Measurements from ENCODE around the gene ITSN1. TPM values are rescaled to one million over a fixed set of nuclear protein-coding genes. Genes with fewer than 3 reads are reported as not detected.

Gene ITSN1
- total and polyA plus RNA-seq, 2 of the 13 experiments (the other 11 are each of a cell fraction or from before 2014, with no cell fraction given), result 26.1 to 33.8 TPM

DNA sequence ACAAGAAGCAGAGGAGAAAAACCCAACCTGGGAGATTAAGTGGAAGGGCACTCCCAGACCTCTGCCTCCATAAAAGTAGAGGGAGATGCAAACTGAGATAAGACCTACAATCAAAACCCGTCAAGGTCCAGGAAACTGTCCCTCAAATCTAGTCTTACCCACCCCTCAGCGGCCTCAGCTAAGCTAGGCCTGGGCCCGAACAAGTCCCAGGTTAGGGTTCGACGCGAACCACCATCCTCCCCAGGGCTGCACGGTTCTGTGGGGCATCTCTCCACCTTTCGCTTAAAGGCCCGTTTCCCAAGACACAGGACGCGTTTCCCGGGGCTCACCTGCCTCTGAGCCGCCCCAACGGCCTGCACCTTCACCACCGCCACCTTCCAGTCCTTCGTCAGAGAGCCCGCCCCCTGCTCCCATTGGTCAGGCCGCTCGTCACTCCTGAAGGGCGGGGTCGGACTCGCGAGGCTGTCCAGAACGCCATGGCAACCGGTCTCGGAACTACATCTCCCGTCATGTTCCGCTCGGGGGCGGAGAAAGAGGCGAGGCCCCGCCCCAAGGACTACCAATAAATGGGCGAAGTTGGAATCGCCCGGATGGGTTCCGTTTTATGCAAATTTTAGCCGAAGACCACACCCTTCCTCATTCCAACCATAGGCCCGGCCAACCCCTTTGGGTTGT lies 812 bp upstream of the ITSN1 start, which contains the start of gene CRYZL1 (continued):
- peak; percentile 57 for TF ChIP-seq ZMYM4 (CRISPR knock-in tag; IDR thresholded peaks at IDR 0.05)
- peak; percentile 42; the same call in 1 of the 2 replicates for TF ChIP-seq GATAD1 (CRISPR knock-in tag; IDR thresholded peaks at IDR 0.05)
- TF ChIP-seq ZNF678 (CRISPR knock-in tag; IDR thresholded peaks at IDR 0.05), result 0 out of 2 replicates have a peak, but pooled peaks have one; percentile 40
- TF ChIP-seq POGK (CRISPR knock-in tag; conservative IDR thresholded peaks at IDR 0.05), result peak; percentile 82
- peak; percentile 92; the same call in 2 of the 3 replicates for TF ChIP-seq MXI1 (IDR thresholded peaks at IDR 0.05; ENCODE audit: borderline replicate concordance, low read depth, low read length)
- no peak for TF ChIP-seq ZNF720 (CRISPR knock-in tag; IDR thresholded peaks at IDR 0.05)
- no peak for TF ChIP-seq MAZ (IDR thresholded peaks at IDR 0.05; ENCODE audit: borderline replicate concordance, low read depth, low read length)
- TF ChIP-seq MAZ (CRISPR knock-in tag; IDR thresholded peaks at IDR 0.05; ENCODE audit: low read depth), result 0 out of 2 replicates have a peak, but pooled peaks have one; percentile 11
- TF ChIP-seq, protein P1, sequence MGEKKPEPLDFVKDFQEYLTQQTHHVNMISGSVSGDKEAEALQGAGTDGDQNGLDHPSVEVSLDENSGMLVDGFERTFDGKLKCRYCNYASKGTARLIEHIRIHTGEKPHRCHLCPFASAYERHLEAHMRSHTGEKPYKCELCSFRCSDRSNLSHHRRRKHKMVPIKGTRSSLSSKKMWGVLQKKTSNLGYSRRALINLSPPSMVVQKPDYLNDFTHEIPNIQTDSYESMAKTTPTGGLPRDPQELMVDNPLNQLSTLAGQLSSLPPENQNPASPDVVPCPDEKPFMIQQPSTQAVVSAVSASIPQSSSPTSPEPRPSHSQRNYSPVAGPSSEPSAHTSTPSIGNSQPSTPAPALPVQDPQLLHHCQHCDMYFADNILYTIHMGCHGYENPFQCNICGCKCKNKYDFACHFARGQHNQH (CRISPR knock-in tag; IDR thresholded peaks at IDR 0.05), result 0 out of 2 replicates have a peak, but pooled peaks have one; percentile 0
- TF ChIP-seq NBN (conservative IDR thresholded peaks at IDR 0.05), result no peak
- TF ChIP-seq TFDP1 (CRISPR knock-in tag; IDR thresholded peaks at IDR 0.05; ENCODE audit: borderline replicate concordance), result peak; percentile 49; the same call in 1 of the 2 replicates
- peak; percentile 53; the same call in 1 of the 2 replicates for TF ChIP-seq HOXA3 (CRISPR knock-in tag; IDR thresholded peaks at IDR 0.05)
- peak; percentile 77 for TF ChIP-seq RBM22 (optimal IDR thresholded peaks at IDR 0.05; ENCODE audit: low read length)
- no peak for TF ChIP-seq SMARCE1 (IDR thresholded peaks at IDR 0.05; ENCODE audit: borderline replicate concordance)
- TF ChIP-seq RFX5 (IDR thresholded peaks at IDR 0.05; ENCODE audit: low read depth, low read length), result peak; percentile 76
- TF ChIP-seq, protein P2, sequence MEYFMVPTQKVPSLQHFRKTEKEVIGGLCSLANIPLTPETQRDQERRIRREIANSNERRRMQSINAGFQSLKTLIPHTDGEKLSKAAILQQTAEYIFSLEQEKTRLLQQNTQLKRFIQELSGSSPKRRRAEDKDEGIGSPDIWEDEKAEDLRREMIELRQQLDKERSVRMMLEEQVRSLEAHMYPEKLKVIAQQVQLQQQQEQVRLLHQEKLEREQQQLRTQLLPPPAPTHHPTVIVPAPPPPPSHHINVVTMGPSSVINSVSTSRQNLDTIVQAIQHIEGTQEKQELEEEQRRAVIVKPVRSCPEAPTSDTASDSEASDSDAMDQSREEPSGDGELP (IDR thresholded peaks at IDR 0.05; ENCODE audit: borderline replicate concordance, low read depth), result peak; percentile 28; the same call in 1 of the 2 replicates
- TF ChIP-seq, protein P3, sequence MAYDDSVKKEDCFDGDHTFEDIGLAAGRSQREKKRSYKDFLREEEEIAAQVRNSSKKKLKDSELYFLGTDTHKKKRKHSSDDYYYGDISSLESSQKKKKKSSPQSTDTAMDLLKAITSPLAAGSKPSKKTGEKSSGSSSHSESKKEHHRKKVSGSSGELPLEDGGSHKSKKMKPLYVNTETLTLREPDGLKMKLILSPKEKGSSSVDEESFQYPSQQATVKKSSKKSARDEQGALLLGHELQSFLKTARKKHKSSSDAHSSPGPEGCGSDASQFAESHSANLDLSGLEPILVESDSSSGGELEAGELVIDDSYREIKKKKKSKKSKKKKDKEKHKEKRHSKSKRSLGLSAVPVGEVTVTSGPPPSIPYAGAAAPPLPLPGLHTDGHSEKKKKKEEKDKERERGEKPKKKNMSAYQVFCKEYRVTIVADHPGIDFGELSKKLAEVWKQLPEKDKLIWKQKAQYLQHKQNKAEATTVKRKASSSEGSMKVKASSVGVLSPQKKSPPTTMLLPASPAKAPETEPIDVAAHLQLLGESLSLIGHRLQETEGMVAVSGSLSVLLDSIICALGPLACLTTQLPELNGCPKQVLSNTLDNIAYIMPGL (CRISPR knock-in tag; IDR thresholded peaks at IDR 0.05; ENCODE audit: borderline replicate concordance in 1 of 2, low read depth in 1 of 2), result peak; percentile 3 to 51; a peak in 1 of 4 replicates
- TF ChIP-seq PHF20 (CRISPR knock-in tag; IDR thresholded peaks at IDR 0.05), result peak; percentile 79; the same call in 1 of the 2 replicates
